ENCODE data around the gene SIAH1.

- TF ChIP-seq CTCF (IDR thresholded peaks at IDR 0.05; ENCODE audit: insufficient read depth, low read depth, low read length) (no peak), EZH2 (IDR thresholded peaks at IDR 0.05; ENCODE audit: insufficient read depth, low read length) (no peak)
Observed at GRCh38 chr16:48329138-48329537, 56.1 kb downstream of the SIAH1 start.
